ENCODE results near the gene C1orf122. TPM values are rescaled to one million over a fixed set of nuclear protein-coding genes. Genes with fewer than 3 reads are reported as not detected.

Gene C1orf122
- total and polyA plus RNA-seq, 2 of the 8 experiments (the other 6 are each of a cell fraction or from before 2014, with no cell fraction given): 32.1 to 36.9 TPM

DNA sequence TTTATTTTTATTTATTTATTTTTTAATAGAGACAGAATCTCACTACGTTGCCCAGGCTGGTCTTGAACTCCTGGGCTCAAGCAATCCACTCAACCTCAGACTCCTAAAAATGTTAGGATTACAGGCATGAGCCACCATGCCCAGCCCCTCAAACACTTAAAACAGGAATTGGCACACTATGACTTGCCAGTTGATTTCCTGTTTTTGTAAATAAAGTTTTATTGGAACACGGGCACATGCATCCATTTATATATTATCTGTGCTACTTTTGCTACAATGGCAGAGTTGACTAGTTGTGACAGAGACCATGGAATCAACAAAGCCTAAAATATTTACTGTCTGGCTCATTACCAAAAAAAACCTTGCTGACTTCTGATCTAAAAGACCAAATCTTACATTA is 16.4 kb downstream of the C1orf122 start:
- Histone ChIP-seq H3K14ac (ENCODE audit: insufficient read length) (no peak overlapping the region), H3K23me2 (ENCODE audit: low read depth, low read length) (no peaks in the 10 kb centered on the region), H3K27me3 (replicated peaks in 1 of 4; ENCODE audit: control insufficient read depth in 3 of 4, extremely low read depth in 1 of 4, insufficient read depth in 3 of 4, low read length in 3 of 4) (no peaks in the 10 kb centered on the region), H3K4me2 (ENCODE audit: insufficient read depth in 1 of 2, low read depth in 2 of 2, low read length in 2 of 2) (no peak overlapping the region), H3K79me2 (ENCODE audit: control insufficient read depth in 1 of 2, insufficient read depth in 2 of 2, low read length in 2 of 2) (no peaks in the 10 kb centered on the region), H3K4me1 (replicated peaks in 1 of 4; ENCODE audit: control insufficient read depth in 3 of 4, insufficient read depth in 4 of 4, low read length in 3 of 4) (no peaks in the 10 kb centered on the region), H2BK120ac (replicated peaks; ENCODE audit: low read depth, low read length) (no peak overlapping the region), H3K18ac (ENCODE audit: extremely low read depth, low read length) (no peak overlapping the region), H3K4ac (replicated peaks; ENCODE audit: insufficient read length, low read depth, low read length) (no peak overlapping the region), H2AFZ (ENCODE audit: low read length) (no peak overlapping the region), H2BK12ac (ENCODE audit: low read depth, low read length) (no peak overlapping the region), H3K79me1 (ENCODE audit: low read depth, low read length) (no peaks in the 10 kb centered on the region), H3K4me3 (ENCODE audit: extremely low read depth in 1 of 4, insufficient read depth in 2 of 4, low read depth in 3 of 4, low read length in 4 of 4) (no peak overlapping the region), H4K8ac (ENCODE audit: extremely low read depth, insufficient read depth, low read length) (no peak overlapping the region), H3K23ac (ENCODE audit: insufficient read length) (no peak overlapping the region), H2AK5ac (ENCODE audit: low read depth, low read length) (no peak overlapping the region), H4K91ac (replicated peaks; ENCODE audit: insufficient read length, low read length) (no peak overlapping the region), H3K9ac (replicated peaks in 1 of 4; ENCODE audit: extremely low read depth in 1 of 4, low read depth in 3 of 4, low read length in 3 of 4) (no peak overlapping the region), H2BK20ac (ENCODE audit: low read length) (no peak overlapping the region), H3K9me3 (ENCODE audit: insufficient read depth in 2 of 2, low read depth in 1 of 2, low read length in 1 of 2) (no peaks in the 10 kb centered on the region), H3K27ac (ENCODE audit: low read depth, low read length) (no peak overlapping the region), H2BK5ac (ENCODE audit: low read depth, low read length) (no peak overlapping the region), H4K5ac (ENCODE audit: insufficient read length, low read depth, low read length) (no peak overlapping the region), H3K36me3 (ENCODE audit: control insufficient read depth in 2 of 4, insufficient read depth in 4 of 4, low read length in 3 of 4) (peaks cover 7 to 32% (median 23%) of the 10 kb centered on the region in 4 experiments), H4K20me1 (replicated peaks in 1 of 2; ENCODE audit: control insufficient read depth in 1 of 2, insufficient read depth in 2 of 2, low read length in 2 of 2) (no peaks in the 10 kb centered on the region), H3K56ac (replicated peaks; ENCODE audit: insufficient read length, low read depth, low read length) (no peak overlapping the region), H2BK15ac (ENCODE audit: low read length) (no peak overlapping the region)
- TF ChIP-seq NANOG (IDR thresholded peaks at IDR 0.05; ENCODE audit: insufficient read depth, low read depth, low read length, poor library complexity, severe bottlenecking) (no peak), CTCF (IDR thresholded peaks at IDR 0.05; ENCODE audit: control extremely low read depth in 1 of 3, insufficient read depth in 1 of 3, low read depth in 1 of 3, low read length in 3 of 3) (no peak), RFX5 (IDR thresholded peaks at IDR 0.05; ENCODE audit: borderline replicate concordance, low read depth, low read length) (no peak), KDM5A (IDR thresholded peaks at IDR 0.05; ENCODE audit: low read length) (no peak), POLR2AphosphoS5 (IDR thresholded peaks at IDR 0.05; ENCODE audit: low read depth, low read length) (no peak), MAX (IDR thresholded peaks at IDR 0.05) (no peak)
- ChIA-PET CTCF (ENCODE audit: partially characterized antibody) (no interaction called here), POLR2A (ENCODE audit: partially characterized antibody) (no interaction called here)
- FAIRE-seq (no peak), DNase-seq (ENCODE audit: low read depth in 1 of 2, low spot score in 2 of 2) (no peak)
- WGBS, 2 experiments (ENCODE audit: extremely low coverage in 1 of 2, insufficient coverage in 1 of 2, insufficient read length in 1 of 2, insufficient replicate concordance in 2 of 2, low coverage in 1 of 2, low lambda C conversion rate in 2 of 2, missing lambda C conversion rate in 1 of 2): 87% methylated on average over 2 of the region's 2 CpGs; no CpG with 5 or more reads in 1 of the 2 experiments
